HL-60/S4 (cell line): ENCODE measurements around the gene SHKBP1.

Source experiments
- in situ Hi-C: fragments of 300-500 bp; cut with MboI; formaldehyde crosslinking; loops from 2 replicates; pipeline ENCODE4 v1.14.3; 2022; ENCODE audit warnings: low sequenced_read_pairs

SHKBP1 gene

GRCh38 chr19:40629346-40629745, 52.7 kb downstream of the SHKBP1 start:
- in situ Hi-C loops, result loop anchor here (25.0 kb wide), 1 partner anchor 492 kb away; no protein-coding TSS in a partner anchor

- in situ Hi-C loops, result loop anchor here (25.0 kb wide), 1 partner anchor 493 kb away; no protein-coding TSS in a partner anchor
Observed at GRCh38 chr19:40630571-40631160, 54.0 kb downstream of the SHKBP1 start.

- in situ Hi-C loops, result loop anchor here (25.0 kb wide), 1 partner anchor 495 kb away; no protein-coding TSS in a partner anchor
Observed at GRCh38 chr19:40632311-40633036, 55.8 kb downstream of the SHKBP1 start.

GRCh38 chr19:40633207-40633606, 56.5 kb downstream of the SHKBP1 start:
- in situ Hi-C loops, result loop anchor here (25.0 kb wide), 1 partner anchor 496 kb away; no protein-coding TSS in a partner anchor

GRCh38 chr19:40638327-40638726, 61.7 kb downstream of the SHKBP1 start:
- in situ Hi-C loops, result loop anchor here (25.0 kb wide), 1 partner anchor 501 kb away; no protein-coding TSS in a partner anchor

- in situ Hi-C loops, result loop anchor here (25.0 kb wide), 1 partner anchor 502 kb away; no protein-coding TSS in a partner anchor
Observed at GRCh38 chr19:40639638-40639982, 62.9 kb downstream of the SHKBP1 start.

GRCh38 chr19:40640744-40641143, 64.1 kb downstream of the SHKBP1 start:
- in situ Hi-C loops, result loop anchor here (25.0 kb wide), 1 partner anchor 503 kb away; no protein-coding TSS in a partner anchor
